Esophagus squamous epithelium (tissue), 4 donors: ENCODE measurements around the gene C2orf42.

Source experiments
- POLR2A ChIP-seq, 4 donors: fragments of 450-650 bp; IDR thresholded peaks; one replicate each; pipeline ENCODE4 v1.6.1; 2017; ENCODE audit warnings: antibody characterized with exemption in 4 of 4, mild to moderate bottlenecking in 4 of 4, moderate library complexity in 3 of 4
- TF ChIP-seq, protein P1 (sequence below), 6 experiments: fragments of 450-650 bp in 4 of 6; fragments of 200-600 bp in 2 of 6; sonication (generic) in 2 of 6; IDR thresholded peaks; one replicate each; pipeline ENCODE4 v1.5.1; 2016 to 2019; ENCODE audit warnings: antibody characterized with exemption in 6 of 6, mild to moderate bottlenecking in 4 of 6, moderate library complexity in 4 of 6

DNA sequence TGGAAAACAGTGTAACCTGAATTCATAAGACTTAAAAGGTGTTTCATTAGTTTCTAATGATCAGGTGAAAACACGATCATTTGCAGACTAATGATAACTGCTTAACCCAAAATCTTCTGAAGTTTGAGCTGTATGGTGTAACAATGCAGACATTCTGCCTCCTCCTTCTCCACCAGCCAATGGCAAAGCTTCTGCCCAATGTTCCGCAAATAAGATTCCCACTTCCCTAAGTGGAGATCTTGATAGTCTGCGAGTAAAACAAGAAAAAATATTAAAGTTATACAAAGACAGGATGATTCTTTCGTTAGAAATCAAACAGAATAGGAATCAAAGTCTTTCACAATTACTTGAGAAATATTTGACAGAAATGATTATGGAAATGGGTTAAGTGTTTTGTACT lies 8.1 kb downstream of the C2orf42 start:
- TF ChIP-seq, protein P1, sequence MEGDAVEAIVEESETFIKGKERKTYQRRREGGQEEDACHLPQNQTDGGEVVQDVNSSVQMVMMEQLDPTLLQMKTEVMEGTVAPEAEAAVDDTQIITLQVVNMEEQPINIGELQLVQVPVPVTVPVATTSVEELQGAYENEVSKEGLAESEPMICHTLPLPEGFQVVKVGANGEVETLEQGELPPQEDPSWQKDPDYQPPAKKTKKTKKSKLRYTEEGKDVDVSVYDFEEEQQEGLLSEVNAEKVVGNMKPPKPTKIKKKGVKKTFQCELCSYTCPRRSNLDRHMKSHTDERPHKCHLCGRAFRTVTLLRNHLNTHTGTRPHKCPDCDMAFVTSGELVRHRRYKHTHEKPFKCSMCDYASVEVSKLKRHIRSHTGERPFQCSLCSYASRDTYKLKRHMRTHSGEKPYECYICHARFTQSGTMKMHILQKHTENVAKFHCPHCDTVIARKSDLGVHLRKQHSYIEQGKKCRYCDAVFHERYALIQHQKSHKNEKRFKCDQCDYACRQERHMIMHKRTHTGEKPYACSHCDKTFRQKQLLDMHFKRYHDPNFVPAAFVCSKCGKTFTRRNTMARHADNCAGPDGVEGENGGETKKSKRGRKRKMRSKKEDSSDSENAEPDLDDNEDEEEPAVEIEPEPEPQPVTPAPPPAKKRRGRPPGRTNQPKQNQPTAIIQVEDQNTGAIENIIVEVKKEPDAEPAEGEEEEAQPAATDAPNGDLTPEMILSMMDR (IDR thresholded peaks at IDR 0.05), result no peak
- TF ChIP-seq POLR2A (IDR thresholded peaks at IDR 0.05), result no peak
